Measurements from ENCODE around the gene RAB37. TPM values are rescaled to one million over a fixed set of nuclear protein-coding genes. Genes with fewer than 3 reads are reported as not detected.
A peak's percentile ranks its signal among the peaks of the same experiment; 100 is the strongest.

Gene RAB37
- total and polyA plus RNA-seq, 4 donors = 1.4 to 3.4 (median 1.9) TPM

GRCh38 chr17:74740641-74741387 is 3.8 kb downstream of the RAB37 start:
- intact Hi-C loops (cut with DNase I) = loop anchor here (5.0 to 10.0 kb wide), 2 partner anchors 36 to 214 kb away; partner anchors contain the start of gene NAT9 (in 2 of the 2)
- no peak for ATAC-seq (ENCODE audit: low FRiP score)
- peak in 1 of 2 donors; percentile 38 for DNase-seq
- WGBS, 2 donors = 77 to 79% methylated on average over 17 of the region's 17 CpGs
- no peaks in the 10 kb centered on the region for H3K9me3 ChIP-seq (ENCODE audit: control insufficient read depth, low read length)
- no peaks in the 10 kb centered on the region for H3K4me1 ChIP-seq (ENCODE audit: control insufficient read depth in 1 of 2, insufficient read depth in 2 of 2, low read length in 2 of 2)
- H3K27ac ChIP-seq (ENCODE audit: low read depth in 1 of 2, low read length in 2 of 2) = no peak overlapping the region
- H3K4me3 ChIP-seq (ENCODE audit: low read length in 2 of 2) = no peak overlapping the region
- no peaks in the 10 kb centered on the region for H3K36me3 ChIP-seq (ENCODE audit: control insufficient read depth in 1 of 2, insufficient read depth in 2 of 2, low read length in 1 of 2)
- no peaks in the 10 kb centered on the region for H3K27me3 ChIP-seq (ENCODE audit: control insufficient read depth in 1 of 2, insufficient read depth in 2 of 2, low read length in 1 of 2)

GRCh38 chr17:74742153-74742515 is 5.1 kb downstream of the RAB37 start:
- H3K9me3 ChIP-seq (ENCODE audit: control insufficient read depth, low read length) = no peaks in the 10 kb centered on the region
- DNase-seq (peak in 1 of 2 donors; percentile 49), ATAC-seq (ENCODE audit: low FRiP score) (no peak)
- H3K27me3 ChIP-seq (ENCODE audit: control insufficient read depth in 1 of 2, insufficient read depth in 2 of 2, low read length in 1 of 2) = no peaks in the 10 kb centered on the region
- no peaks in the 10 kb centered on the region for H3K36me3 ChIP-seq (ENCODE audit: control insufficient read depth in 1 of 2, insufficient read depth in 2 of 2, low read length in 1 of 2)
- intact Hi-C loops (cut with DNase I) = loop anchor here (5.0 to 10.0 kb wide), 2 partner anchors 35 to 213 kb away; partner anchors contain the start of gene NAT9 (in 2 of the 2)
- no peaks in the 10 kb centered on the region for H3K4me1 ChIP-seq (ENCODE audit: control insufficient read depth in 1 of 2, insufficient read depth in 2 of 2, low read length in 2 of 2)
- H3K4me3 ChIP-seq (ENCODE audit: low read length in 2 of 2) = no peak overlapping the region
- WGBS, 2 donors = 37 to 42% methylated on average over 3 to 4 of the region's 4 CpGs
- no peak overlapping the region for H3K27ac ChIP-seq (ENCODE audit: low read depth in 1 of 2, low read length in 2 of 2)

GRCh38 chr17:74742978-74743545 is 6.0 kb downstream of the RAB37 start:
- Histone ChIP-seq H3K27me3 (ENCODE audit: control insufficient read depth in 1 of 2, insufficient read depth in 2 of 2, low read length in 1 of 2) (no peaks in the 10 kb centered on the region), H3K27ac (ENCODE audit: low read depth in 1 of 2, low read length in 2 of 2) (no peak overlapping the region), H3K4me3 (ENCODE audit: low read length in 2 of 2) (no peak overlapping the region), H3K9me3 (ENCODE audit: control insufficient read depth, low read length) (no peaks in the 10 kb centered on the region), H3K36me3 (ENCODE audit: control insufficient read depth in 1 of 2, insufficient read depth in 2 of 2, low read length in 1 of 2) (no peaks in the 10 kb centered on the region), H3K4me1 (ENCODE audit: control insufficient read depth in 1 of 2, insufficient read depth in 2 of 2, low read length in 2 of 2) (no peaks in the 10 kb centered on the region)
- no peak for ATAC-seq (ENCODE audit: low FRiP score)
- whole genome bisulfite sequencing, 2 donors = 89 to 93% methylated on average over 9 of the region's 9 CpGs
- peak in 1 of 2 donors; percentile 32 for DNase-seq
- intact Hi-C loops (cut with DNase I) = loop anchor here (5.0 to 10.0 kb wide), 2 partner anchors 34 to 212 kb away; partner anchors contain the start of gene NAT9 (in 2 of the 2)

- Histone ChIP-seq H3K27ac (ENCODE audit: low read depth in 1 of 2, low read length in 2 of 2) (no peak overlapping the region), H3K4me3 (ENCODE audit: low read length in 2 of 2) (no peak overlapping the region), H3K9me3 (ENCODE audit: control insufficient read depth, low read length) (no peaks in the 10 kb centered on the region), H3K36me3 (ENCODE audit: control insufficient read depth in 1 of 2, insufficient read depth in 2 of 2, low read length in 1 of 2) (no peaks in the 10 kb centered on the region), H3K4me1 (ENCODE audit: control insufficient read depth in 1 of 2, insufficient read depth in 2 of 2, low read length in 2 of 2) (no peaks in the 10 kb centered on the region), H3K27me3 (ENCODE audit: control insufficient read depth in 1 of 2, insufficient read depth in 2 of 2, low read length in 1 of 2) (no peaks in the 10 kb centered on the region)
- no peak for ATAC-seq (ENCODE audit: low FRiP score)
- no peak for DNase-seq
- intact Hi-C loops (cut with DNase I) = loop anchor here (2.0 to 10.0 kb wide), 3 partner anchors 34 to 211 kb away; partner anchors contain the start of gene NAT9 (in 2 of the 2)
- 73 to 75% methylated on average over 2 of the region's 2 CpGs for WGBS, 2 donors
Measured at GRCh38 chr17:74743755-74744154, 6.7 kb downstream of the RAB37 start.

GRCh38 chr17:74744349-74744713 is 7.3 kb downstream of the RAB37 start:
- Histone ChIP-seq H3K4me1 (ENCODE audit: control insufficient read depth in 1 of 2, insufficient read depth in 2 of 2, low read length in 2 of 2) (no peaks in the 10 kb centered on the region), H3K27me3 (ENCODE audit: control insufficient read depth in 1 of 2, insufficient read depth in 2 of 2, low read length in 1 of 2) (no peaks in the 10 kb centered on the region), H3K36me3 (ENCODE audit: control insufficient read depth in 1 of 2, insufficient read depth in 2 of 2, low read length in 1 of 2) (no peaks in the 10 kb centered on the region), H3K9me3 (ENCODE audit: control insufficient read depth, low read length) (no peaks in the 10 kb centered on the region), H3K4me3 (ENCODE audit: low read length in 2 of 2) (no peak overlapping the region), H3K27ac (ENCODE audit: low read depth in 1 of 2, low read length in 2 of 2) (no peak overlapping the region)
- no peak for ATAC-seq (ENCODE audit: low FRiP score)
- peak in 1 of 2 donors; percentile 34 for DNase-seq
- intact Hi-C loops (cut with DNase I) = loop anchor here (2.0 to 10.0 kb wide), 3 partner anchors 33 to 210 kb away; partner anchors contain the start of gene NAT9 (in 2 of the 2)
- WGBS, 2 donors = 66 to 83% methylated on average over 2 of the region's 2 CpGs

- Histone ChIP-seq H3K27ac (ENCODE audit: low read depth in 1 of 2, low read length in 2 of 2) (no peak overlapping the region), H3K4me3 (ENCODE audit: low read length in 2 of 2) (no peak overlapping the region), H3K27me3 (ENCODE audit: control insufficient read depth in 1 of 2, insufficient read depth in 2 of 2, low read length in 1 of 2) (no peaks in the 10 kb centered on the region), H3K4me1 (ENCODE audit: control insufficient read depth in 1 of 2, insufficient read depth in 2 of 2, low read length in 2 of 2) (no peaks in the 10 kb centered on the region), H3K36me3 (ENCODE audit: control insufficient read depth in 1 of 2, insufficient read depth in 2 of 2, low read length in 1 of 2) (no peaks in the 10 kb centered on the region), H3K9me3 (ENCODE audit: control insufficient read depth, low read length) (no peaks in the 10 kb centered on the region)
- ATAC-seq (ENCODE audit: low FRiP score) (peak; percentile 77), DNase-seq (peak; percentile 90 to 95)
- WGBS, 2 donors = 37 to 38% methylated on average over 24 of the region's 24 CpGs
- intact Hi-C loops (cut with DNase I) = loop anchor here (2.0 to 10.0 kb wide), 3 partner anchors 32 to 210 kb away; partner anchors contain the start of gene NAT9 (in 2 of the 2)
Measured at GRCh38 chr17:74744714-74745547, 7.9 kb downstream of the RAB37 start.

- no peaks in the 10 kb centered on the region for H3K27me3 ChIP-seq (ENCODE audit: control insufficient read depth in 1 of 2, insufficient read depth in 2 of 2, low read length in 1 of 2)
- H3K9me3 ChIP-seq (ENCODE audit: control insufficient read depth, low read length) = no peaks in the 10 kb centered on the region
- no peaks in the 10 kb centered on the region for H3K36me3 ChIP-seq (ENCODE audit: control insufficient read depth in 1 of 2, insufficient read depth in 2 of 2, low read length in 1 of 2)
- DNase-seq = no peak
- H3K4me3 ChIP-seq (ENCODE audit: low read length in 2 of 2) = no peak overlapping the region
- intact Hi-C loops (cut with DNase I) = loop anchor here (2.0 to 10.0 kb wide), 2 partner anchors 119 to 209 kb away; no protein-coding TSS in a partner anchor
- H3K27ac ChIP-seq (ENCODE audit: low read depth in 1 of 2, low read length in 2 of 2) = no peak overlapping the region
- no peak for ATAC-seq (ENCODE audit: low FRiP score)
- WGBS, 2 donors = 92% methylated on average over 8 of the region's 8 CpGs
- H3K4me1 ChIP-seq (ENCODE audit: control insufficient read depth in 1 of 2, insufficient read depth in 2 of 2, low read length in 2 of 2) = no peaks in the 10 kb centered on the region
Measured at GRCh38 chr17:74745548-74746177, 8.6 kb downstream of the RAB37 start.

- H3K4me3 ChIP-seq (ENCODE audit: low read length in 2 of 2) = no peak overlapping the region
- no peaks in the 10 kb centered on the region for H3K4me1 ChIP-seq (ENCODE audit: control insufficient read depth in 1 of 2, insufficient read depth in 2 of 2, low read length in 2 of 2)
- no peak overlapping the region for H3K27ac ChIP-seq (ENCODE audit: low read depth in 1 of 2, low read length in 2 of 2)
- intact Hi-C loops (cut with DNase I) = loop anchor here in 1 of 2 donors (10.0 kb wide), 1 partner anchor 208 kb away; no protein-coding TSS in a partner anchor
- ATAC-seq (ENCODE audit: low FRiP score) (no peak), DNase-seq (no peak)
- no peaks in the 10 kb centered on the region for H3K9me3 ChIP-seq (ENCODE audit: control insufficient read depth, low read length)
- WGBS, 2 donors = 91 to 93% methylated on average over 5 of the region's 5 CpGs
- no peaks in the 10 kb centered on the region for H3K36me3 ChIP-seq (ENCODE audit: control insufficient read depth in 1 of 2, insufficient read depth in 2 of 2, low read length in 1 of 2)
- H3K27me3 ChIP-seq (ENCODE audit: control insufficient read depth in 1 of 2, insufficient read depth in 2 of 2, low read length in 1 of 2) = no peaks in the 10 kb centered on the region
Measured at GRCh38 chr17:74746376-74746775, 9.3 kb downstream of the RAB37 start.
